ENCODE data around the gene FAT2.

FAT2 gene

DNA sequence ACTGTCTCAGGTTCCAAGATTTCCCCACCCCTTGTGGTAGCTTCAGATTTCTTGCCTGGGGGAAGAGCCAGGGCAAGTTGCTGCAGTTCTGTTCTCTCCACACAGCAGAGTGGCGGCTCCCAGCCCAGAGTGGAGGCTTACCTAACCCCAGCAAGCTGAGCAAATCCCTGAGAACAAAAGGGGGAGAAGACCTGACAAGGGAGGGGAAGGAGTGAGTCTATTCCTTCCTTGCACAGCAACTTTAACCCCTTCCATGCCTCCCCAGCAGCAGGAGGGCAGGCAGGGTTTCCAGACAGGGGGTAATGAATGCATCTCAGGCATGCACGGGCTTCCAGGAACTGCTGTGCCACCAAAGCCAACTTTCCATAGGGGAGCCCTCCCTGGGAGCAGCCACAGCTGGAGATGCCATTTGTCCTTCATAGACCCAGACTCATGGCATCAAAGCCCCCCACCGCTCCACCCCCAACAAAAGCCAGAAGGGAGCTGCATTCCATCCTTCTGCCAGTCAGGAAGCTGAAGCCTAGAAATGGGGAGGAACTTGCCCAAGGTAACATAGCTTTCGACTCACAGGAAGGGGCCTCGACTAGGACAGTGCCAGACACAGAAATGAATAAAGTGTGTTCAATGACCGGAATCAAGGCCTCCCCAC is 28.8 kb upstream of the FAT2 start:
- no peaks in the 10 kb centered on the region for H3K36me3 Mint-ChIP-seq (ENCODE audit: low read depth)
- no peaks in the 10 kb centered on the region for H3K9me3 Mint-ChIP-seq
- DNase-seq, result no peak
- H3K27me3 Mint-ChIP-seq, result peaks cover 43% of the 10 kb centered on the region
- peaks cover 5% of the 10 kb centered on the region for H3K4me1 Mint-ChIP-seq (ENCODE audit: low read depth)
- no peak overlapping the region for H3K27ac Mint-ChIP-seq
- H3K4me3 Mint-ChIP-seq, result no peak overlapping the region

- H3K4me3 Mint-ChIP-seq, result no peak overlapping the region
- no peaks in the 10 kb centered on the region for H3K9me3 Mint-ChIP-seq
- H3K36me3 Mint-ChIP-seq (ENCODE audit: low read depth), result no peaks in the 10 kb centered on the region
- H3K27me3 Mint-ChIP-seq, result peaks cover 47% of the 10 kb centered on the region
- H3K27ac Mint-ChIP-seq, result no peak overlapping the region
- DNase-seq, result no peak
- H3K4me1 Mint-ChIP-seq (ENCODE audit: low read depth), result peaks cover 5% of the 10 kb centered on the region
Observed at GRCh38 chr5:151618907-151619306, 27.8 kb upstream of the FAT2 start.

GRCh38 chr5:151617841-151618710 is 26.9 kb upstream of the FAT2 start:
- Mint-ChIP-seq H3K36me3 (ENCODE audit: low read depth) (no peaks in the 10 kb centered on the region), H3K4me3 (no peak overlapping the region), H3K27ac (no peak overlapping the region)

GRCh38 chr5:151617383-151617840 is 26.3 kb upstream of the FAT2 start:
- Mint-ChIP-seq H3K27ac (no peak overlapping the region), H3K4me1 (ENCODE audit: low read depth) (peaks cover 12% of the 10 kb centered on the region), H3K4me3 (no peak overlapping the region), H3K27me3 (peaks cover 45% of the 10 kb centered on the region), H3K36me3 (ENCODE audit: low read depth) (no peaks in the 10 kb centered on the region), H3K9me3 (no peaks in the 10 kb centered on the region)
- no peak for DNase-seq

More at GRCh38 chr5:151617841-151618710, 26.9 kb upstream of the FAT2 start:
- H3K9me3 Mint-ChIP-seq, result no peaks in the 10 kb centered on the region
- H3K4me1 Mint-ChIP-seq (ENCODE audit: low read depth), result peaks cover 9% of the 10 kb centered on the region
- no peak for DNase-seq
- H3K27me3 Mint-ChIP-seq, result peaks cover 47% of the 10 kb centered on the region

GRCh38 chr5:151615431-151615830 is 24.3 kb upstream of the FAT2 start:
- Mint-ChIP-seq H3K36me3 (ENCODE audit: low read depth) (no peaks in the 10 kb centered on the region), H3K9me3 (no peaks in the 10 kb centered on the region), H3K27me3 (peaks cover 41% of the 10 kb centered on the region), H3K4me1 (ENCODE audit: low read depth) (peaks cover 12% of the 10 kb centered on the region), H3K4me3 (no peak overlapping the region), H3K27ac (no peak overlapping the region)
- no peak for DNase-seq

DNA sequence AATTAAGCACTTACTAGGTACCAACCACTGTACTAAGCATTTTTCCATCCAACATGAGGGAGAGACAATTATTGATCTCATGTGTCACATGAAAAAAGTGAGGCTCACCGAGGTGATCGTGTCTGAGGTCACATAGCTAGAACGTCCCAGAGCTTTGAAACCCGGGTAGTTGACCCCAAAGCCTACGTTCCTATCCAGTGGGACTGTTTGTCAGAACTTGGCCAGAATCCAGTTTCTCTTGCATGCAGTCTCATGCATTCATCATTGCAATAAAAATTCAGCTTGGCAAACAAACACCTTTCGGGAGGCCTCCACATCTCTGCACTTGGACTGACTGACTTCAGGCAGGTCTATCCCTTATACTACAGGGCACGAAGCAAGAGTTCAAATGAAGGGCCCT is 23.4 kb upstream of the FAT2 start:
- peaks cover 12% of the 10 kb centered on the region for H3K4me1 Mint-ChIP-seq (ENCODE audit: low read depth)
- H3K27me3 Mint-ChIP-seq, result peaks cover 41% of the 10 kb centered on the region
- no peak overlapping the region for H3K27ac Mint-ChIP-seq
- H3K36me3 Mint-ChIP-seq (ENCODE audit: low read depth), result no peaks in the 10 kb centered on the region
- H3K9me3 Mint-ChIP-seq, result no peaks in the 10 kb centered on the region
- no peak for DNase-seq
- H3K4me3 Mint-ChIP-seq, result no peak overlapping the region

- Mint-ChIP-seq H3K36me3 (ENCODE audit: low read depth) (no peaks in the 10 kb centered on the region), H3K4me3 (no peak overlapping the region), H3K9me3 (peaks cover 5% of the 10 kb centered on the region), H3K27ac (peak overlapping the region; percentile 60), H3K4me1 (ENCODE audit: low read depth) (peaks cover 12% of the 10 kb centered on the region), H3K27me3 (peaks cover 45% of the 10 kb centered on the region)
- peak; percentile 36 for DNase-seq
Observed at GRCh38 chr5:151612689-151613427, 21.7 kb upstream of the FAT2 start.

GRCh38 chr5:151611127-151611775 is 20.1 kb upstream of the FAT2 start:
- Mint-ChIP-seq H3K4me1 (ENCODE audit: low read depth) (peaks cover 12% of the 10 kb centered on the region), H3K27ac (no peak overlapping the region), H3K36me3 (ENCODE audit: low read depth) (no peaks in the 10 kb centered on the region), H3K9me3 (peaks cover 5% of the 10 kb centered on the region), H3K4me3 (no peak overlapping the region), H3K27me3 (peaks cover 42% of the 10 kb centered on the region)
- no peak for DNase-seq

- H3K9me3 Mint-ChIP-seq, result peaks cover 5% of the 10 kb centered on the region
Observed at GRCh38 chr5:151608522-151608921, 17.4 kb upstream of the FAT2 start.

GRCh38 chr5:151607304-151607703 is 16.2 kb upstream of the FAT2 start:
- Mint-ChIP-seq H3K9me3 (peaks cover 5% of the 10 kb centered on the region), H3K4me1 (ENCODE audit: low read depth) (no peaks in the 10 kb centered on the region), H3K36me3 (ENCODE audit: low read depth) (no peaks in the 10 kb centered on the region), H3K4me3 (no peak overlapping the region), H3K27me3 (peaks cover 42% of the 10 kb centered on the region), H3K27ac (no peak overlapping the region)
- no peak for DNase-seq

More at GRCh38 chr5:151608522-151608921, 17.4 kb upstream of the FAT2 start:
- H3K4me3 Mint-ChIP-seq, result no peak overlapping the region
- no peaks in the 10 kb centered on the region for H3K36me3 Mint-ChIP-seq (ENCODE audit: low read depth)
- H3K27me3 Mint-ChIP-seq, result peaks cover 39% of the 10 kb centered on the region
- no peak for DNase-seq
- H3K4me1 Mint-ChIP-seq (ENCODE audit: low read depth), result peaks cover 7% of the 10 kb centered on the region
- no peak overlapping the region for H3K27ac Mint-ChIP-seq

DNA sequence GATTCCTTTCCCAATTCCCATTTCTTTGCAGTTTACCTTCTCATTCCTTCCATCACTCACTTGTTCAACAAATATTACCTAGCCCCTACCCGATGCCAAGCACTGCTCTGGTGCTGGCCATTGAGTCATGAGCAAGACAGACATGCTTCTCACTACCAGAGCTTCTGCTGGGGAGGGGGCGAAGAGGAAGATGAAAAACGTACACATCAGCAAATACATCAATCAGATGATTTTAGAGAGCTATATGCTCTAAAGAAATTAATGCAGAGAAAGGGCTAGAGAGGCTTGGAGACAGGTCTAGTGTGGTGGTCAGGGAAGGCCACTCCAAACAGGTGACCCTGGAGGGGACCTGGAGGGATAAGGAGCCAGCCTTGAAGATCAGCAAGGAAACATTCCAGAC is 14.4 kb upstream of the FAT2 start:
- Mint-ChIP-seq H3K27me3 (peaks cover 30% of the 10 kb centered on the region), H3K9me3 (peaks cover 5% of the 10 kb centered on the region), H3K4me1 (ENCODE audit: low read depth) (no peaks in the 10 kb centered on the region), H3K4me3 (no peak overlapping the region), H3K36me3 (ENCODE audit: low read depth) (no peaks in the 10 kb centered on the region), H3K27ac (no peak overlapping the region)
- no peak for DNase-seq

DNA sequence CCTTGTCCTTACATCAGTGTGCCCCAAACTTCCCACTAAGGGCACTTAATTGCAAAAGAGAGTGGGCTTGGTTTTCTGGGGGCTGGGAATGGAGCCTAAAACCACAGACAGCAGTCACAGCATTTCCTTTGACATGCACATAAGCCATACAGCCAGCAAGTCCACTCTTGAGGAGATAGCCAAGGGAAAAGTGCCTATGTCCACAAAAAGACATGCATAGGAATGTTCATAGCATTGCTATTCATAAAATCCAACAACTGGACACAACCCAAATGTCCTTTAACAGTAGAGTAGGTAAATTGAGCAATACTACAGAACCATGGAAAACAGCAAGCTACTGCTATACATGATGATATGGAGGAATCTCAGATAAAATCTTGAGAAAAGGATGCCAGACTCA is 11.7 kb upstream of the FAT2 start:
- H3K4me3 Mint-ChIP-seq, result no peak overlapping the region
- H3K4me1 Mint-ChIP-seq (ENCODE audit: low read depth), result no peaks in the 10 kb centered on the region
- peaks cover 19% of the 10 kb centered on the region for H3K27me3 Mint-ChIP-seq
- DNase-seq, result no peak
- no peak overlapping the region for H3K27ac Mint-ChIP-seq
- H3K36me3 Mint-ChIP-seq (ENCODE audit: low read depth), result no peaks in the 10 kb centered on the region
- no peaks in the 10 kb centered on the region for H3K9me3 Mint-ChIP-seq

- no peaks in the 10 kb centered on the region for H3K4me1 Mint-ChIP-seq (ENCODE audit: low read depth)
- no peak overlapping the region for H3K27ac Mint-ChIP-seq
- no peaks in the 10 kb centered on the region for H3K36me3 Mint-ChIP-seq (ENCODE audit: low read depth)
- no peak for DNase-seq
- H3K27me3 Mint-ChIP-seq, result peaks cover 16% of the 10 kb centered on the region
- no peaks in the 10 kb centered on the region for H3K9me3 Mint-ChIP-seq
- H3K4me3 Mint-ChIP-seq, result no peak overlapping the region
Observed at GRCh38 chr5:151601391-151601790, 10.3 kb upstream of the FAT2 start.

DNA sequence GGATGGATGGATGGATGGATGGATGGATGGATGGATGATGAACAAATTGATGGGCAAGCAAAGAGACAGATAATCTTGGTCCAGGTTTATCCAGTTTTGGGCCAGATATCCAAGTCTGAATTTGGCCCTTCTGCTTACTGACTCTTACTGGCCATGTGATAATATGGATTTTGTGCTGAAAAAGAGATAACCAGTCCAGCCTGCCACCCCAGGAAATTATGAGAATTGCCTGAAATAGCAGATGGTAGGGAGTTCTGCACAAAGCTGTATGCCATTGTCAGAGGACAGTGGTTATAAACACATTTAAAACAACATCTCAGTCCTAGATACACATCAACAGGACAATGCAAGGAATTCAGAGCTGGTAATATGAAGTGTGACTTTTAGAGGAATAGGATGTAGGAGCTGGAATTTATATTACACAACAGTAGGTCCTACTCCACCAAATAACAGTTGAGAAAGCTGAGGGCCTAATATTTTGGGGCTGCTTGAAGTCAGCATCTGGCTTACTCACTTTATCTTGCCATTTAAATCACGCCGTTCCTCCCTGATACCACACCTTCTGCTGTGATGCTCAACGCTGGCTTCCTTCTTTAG is 9.0 kb upstream of the FAT2 start:
- no peaks in the 10 kb centered on the region for H3K36me3 Mint-ChIP-seq (ENCODE audit: low read depth)
- H3K9me3 Mint-ChIP-seq, result no peaks in the 10 kb centered on the region
- H3K4me1 Mint-ChIP-seq (ENCODE audit: low read depth), result no peaks in the 10 kb centered on the region
- no peak overlapping the region for H3K27ac Mint-ChIP-seq
- H3K27me3 Mint-ChIP-seq, result peaks cover 13% of the 10 kb centered on the region
- DNase-seq, result no peak
- H3K4me3 Mint-ChIP-seq, result no peak overlapping the region

Measured in activated T-cell treated with anti-CD3 and anti-CD28 coated beads, Interleukin-2, amount 50 U/mL, for 24 hours (primary cell).